HCT116 (cell line): Measurements from ENCODE around the gene RABL3. TPM values are rescaled to one million over a fixed set of nuclear protein-coding genes. Genes with fewer than 3 reads are reported as not detected.

Experiments
- ATAC-seq: fragments of 200-7000 bp; cut with Tn5 transposase; 2 replicates; pipeline ENCODE4 v1.9.1; 2020; ENCODE audit warnings: mild to moderate bottlenecking, moderate library complexity
- BruUV-seq: library from RNA; stranded (reverse); fragments of 400-500 nt; replicated peaks from 2 replicates; lab custom pipeline; 2021; lab: Mats Ljungman, UMichigan
- CTCF ChIA-PET: fragments of 300-600 bp; sonication (Branson Sonifier 250); formaldehyde crosslinking; loops from one replicate; lab custom pipeline; 2021; ENCODE audit warnings: antibody characterized with exemption; lab: Charles Lee
- POLR2A ChIA-PET: fragments of 300-600, 350-600 bp; sonication (Branson Sonifier 250); formaldehyde crosslinking; loops from one replicate; lab custom pipeline; 2021; ENCODE audit warnings: antibody characterized with exemption; lab: Charles Lee
- RAD21 ChIA-PET, 2 experiments: fragments of 300-600 bp; sonication (Branson Sonifier 250); formaldehyde crosslinking; loops; one replicate each; lab custom pipeline; 2023; ENCODE audit warnings: low total read pairs in 2 of 2; ENCODE audit not compliant: uncharacterized antibody in 2 of 2, unreplicated experiment in 2 of 2, low non-redundant PET in 1 of 2; lab: Charles Lee
- DNase-seq: peaks from one replicate; pipeline ENCODE4 v3.0.0-alpha.2; 2010; ENCODE audit warnings: low read depth, low spot score
- H2AFZ ChIP-seq: fragments of 200-600 bp; shearing (Covaris generic), sonication (generic); 2 replicates; pipeline ENCODE4 v1.6.1; 2017; ENCODE audit warnings: low read depth, mixed run types, mixed read lengths, antibody characterized with exemption, low read length; ENCODE audit not compliant: poor library complexity, severe bottlenecking
- H3K27ac ChIP-seq: 2 replicates; pipeline ENCODE4 v1.5.1; 2012; ENCODE audit warnings: low read depth, low read length
- H3K27me3 ChIP-seq: fragments of 200-600 bp; sonication (generic); 2 replicates; pipeline ENCODE4 v1.6.1; 2016; ENCODE audit warnings: mixed run types, low read length, mixed read lengths; ENCODE audit not compliant: insufficient read depth
- H3K36me3 ChIP-seq, 2 experiments: fragments of 200-500 bp in 1 of 2; fragments of 200-600 bp in 1 of 2; sonication (Bioruptor generic) in 1 of 2; sonication (generic) in 1 of 2; 2 replicates each; pipeline versions ENCODE4 v1.5.1 to v1.6.1; 2014 to 2016; ENCODE audit warnings: low read length in 2 of 2, inconsistent platforms in 1 of 2, mixed read lengths in 1 of 2, mixed run types in 1 of 2; ENCODE audit not compliant: insufficient read depth in 2 of 2, control insufficient read depth in 1 of 2
- H3K4me1 ChIP-seq, 2 experiments: fragments of 200-600 bp in 1 of 2; sonication (generic) in 1 of 2; 2 replicates each; pipeline versions ENCODE4 v1.5.1 to v1.6.1; 2012 to 2017; ENCODE audit warnings: low read length in 2 of 2, inconsistent platforms in 1 of 2, mild to moderate bottlenecking in 1 of 2, mixed read lengths in 1 of 2, mixed run types in 1 of 2, moderate library complexity in 1 of 2; ENCODE audit not compliant: insufficient read depth in 2 of 2, control insufficient read depth in 1 of 2
- H3K4me2 ChIP-seq: fragments of 200-600 bp; sonication (generic); 2 replicates; pipeline ENCODE4 v1.6.1; 2017; ENCODE audit warnings: mixed run types, low read length, mixed read lengths
- H3K4me3 ChIP-seq, 2 experiments: fragments of 200-600 bp in 1 of 2; sonication (generic) in 1 of 2; replicated peaks in 1 of 2; 2 replicates each; pipeline ENCODE4 v1.5.1; 2011 to 2016; ENCODE audit warnings: low read length in 2 of 2, control low read depth in 1 of 2, low read depth in 1 of 2, mild to moderate bottlenecking in 1 of 2, mixed read lengths in 1 of 2, mixed run types in 1 of 2
- H3K79me2 ChIP-seq: fragments of 200-600 bp; sonication (generic); 2 replicates; pipeline ENCODE4 v1.6.1; 2017; ENCODE audit warnings: mild to moderate bottlenecking, mixed run types, low read length, moderate library complexity, mixed read lengths; ENCODE audit not compliant: insufficient read depth
- H3K9ac ChIP-seq: fragments of 200-600 bp; sonication (generic); 2 replicates; pipeline ENCODE4 v1.6.1; 2016; ENCODE audit warnings: low read length, mixed read lengths
- H3K9me2 ChIP-seq: fragments of 200-600 bp; sonication (generic), shearing (Covaris generic); 2 replicates; pipeline ENCODE4 v1.6.1; 2017; ENCODE audit warnings: mixed run types, mild to moderate bottlenecking, moderate library complexity; ENCODE audit not compliant: insufficient read depth
- H3K9me3 ChIP-seq, 2 experiments: fragments of 200-500 bp in 1 of 2; fragments of 200-600 bp in 1 of 2; sonication (Bioruptor generic) in 1 of 2; sonication (generic) in 1 of 2; 2 replicates each; pipeline ENCODE4 v1.6.1; 2014 to 2017; ENCODE audit warnings: low read length in 2 of 2, mixed read lengths in 2 of 2, inconsistent platforms in 1 of 2, low read depth in 1 of 2, mild to moderate bottlenecking in 1 of 2, mixed run types in 1 of 2, moderate library complexity in 1 of 2; ENCODE audit not compliant: control insufficient read depth in 1 of 2, insufficient read depth in 1 of 2
- H4K20me1 ChIP-seq: fragments of 200-600 bp; sonication (generic), shearing (Covaris generic); 2 replicates; pipeline ENCODE4 v1.6.1; 2017; ENCODE audit warnings: mixed run types, mild to moderate bottlenecking, moderate library complexity; ENCODE audit not compliant: insufficient read depth
- CEBPB ChIP-seq: IDR thresholded peaks from 2 replicates; pipeline ENCODE4 v1.6.1; 2012; ENCODE audit warnings: low read depth
- EGR1 ChIP-seq: IDR thresholded peaks from 2 replicates; pipeline ENCODE4 v1.6.1; 2012; ENCODE audit warnings: low read depth
- EZH2 ChIP-seq: fragments of 200-600 bp; sonication (generic); IDR thresholded peaks from 2 replicates; pipeline ENCODE4 v1.6.1; 2017; ENCODE audit warnings: antibody characterized with exemption, mixed run types
- FOSL1 ChIP-seq: IDR thresholded peaks from 2 replicates; pipeline ENCODE4 v1.6.1; 2012; ENCODE audit warnings: low read depth
- SRF ChIP-seq: IDR thresholded peaks from 2 replicates; pipeline ENCODE4 v1.6.1; 2012; ENCODE audit warnings: low read depth
- ZNF274 ChIP-seq: fragments of 200-500 bp; sonication (Bioruptor generic); IDR thresholded peaks from 2 replicates; pipeline ENCODE4 v1.6.1; 2014; ENCODE audit warnings: mild to moderate bottlenecking, low read depth, low read length, inconsistent platforms
- intact Hi-C: fragments of 100-400 bp; cut with micrococcal nuclease; formaldehyde crosslinking; loops from 2 replicates; pipeline ENCODE4 v1.10.0; 2022
- total RNA-seq: library from RNA; stranded (reverse); gene quantifications from one replicate; pipeline ENCODE4 v1.2.1, GENCODE V29; 2021; ENCODE audit not compliant: unreplicated experiment
- TF ChIP-seq, protein P1 (sequence below): IDR thresholded peaks from 2 replicates; pipeline ENCODE4 v1.6.1; 2012; ENCODE audit warnings: low read depth
- TF ChIP-seq, protein P2 (sequence below): IDR thresholded peaks from 2 replicates; pipeline ENCODE4 v1.6.1; 2011; ENCODE audit warnings: mild to moderate bottlenecking, low read length, moderate library complexity; ENCODE audit not compliant: insufficient replicate concordance; ENCODE audit errors: extremely low read depth

The RABL3 gene
- total RNA-seq, 1 experiment from 2014 or later: 23.8 TPM

DNA sequence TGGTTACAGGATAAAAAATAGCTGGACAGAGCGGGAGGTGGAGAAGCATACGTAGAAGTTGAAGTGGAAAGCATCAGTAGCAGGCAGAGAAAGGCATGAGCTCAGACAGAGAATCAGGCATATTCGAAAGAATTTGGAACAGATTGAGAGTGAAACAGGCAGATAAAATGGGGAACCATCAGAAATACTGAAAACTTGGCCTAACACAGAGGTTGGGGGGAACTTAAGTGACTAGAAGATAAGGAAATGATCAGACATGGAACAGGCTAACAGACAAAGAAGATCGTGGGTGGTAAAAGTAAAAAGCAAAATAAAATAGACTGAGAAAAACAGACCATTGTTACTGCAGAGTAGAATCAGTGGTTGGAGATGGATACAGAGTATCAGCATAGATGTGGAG, 33.1 kb upstream of the RABL3 start:
- H3K9me2 ChIP-seq: no peaks in the 10 kb centered on the region
- POLR2A ChIA-PET: no interaction called here
- RAD21 ChIA-PET: no interaction called here
- peaks cover 4 to 6% of the 10 kb centered on the region in 2 experiments; a peak in 2 of 4 replicates for H3K36me3 ChIP-seq
- no peak for DNase-seq
- no peak overlapping the region for H3K4me2 ChIP-seq
- intact Hi-C loops: no loop called here
- H3K27ac ChIP-seq: no peak overlapping the region
- ATAC-seq: no peak
- no peaks in the 10 kb centered on the region for H3K79me2 ChIP-seq
- no peaks in the 10 kb centered on the region for H3K9me3 ChIP-seq
- H3K4me1 ChIP-seq: peaks cover 0 to 5% of the 10 kb centered on the region in 2 experiments; a peak in 2 of 4 replicates
- H3K9ac ChIP-seq: no peak overlapping the region
- no TSS peak for BruUV-seq
- TF ChIP-seq EZH2 (no peak), EGR1 (no peak), ZNF274 (no peak), CEBPB (no peak), SRF (no peak), FOSL1 (no peak)
- TF ChIP-seq, protein P1, sequence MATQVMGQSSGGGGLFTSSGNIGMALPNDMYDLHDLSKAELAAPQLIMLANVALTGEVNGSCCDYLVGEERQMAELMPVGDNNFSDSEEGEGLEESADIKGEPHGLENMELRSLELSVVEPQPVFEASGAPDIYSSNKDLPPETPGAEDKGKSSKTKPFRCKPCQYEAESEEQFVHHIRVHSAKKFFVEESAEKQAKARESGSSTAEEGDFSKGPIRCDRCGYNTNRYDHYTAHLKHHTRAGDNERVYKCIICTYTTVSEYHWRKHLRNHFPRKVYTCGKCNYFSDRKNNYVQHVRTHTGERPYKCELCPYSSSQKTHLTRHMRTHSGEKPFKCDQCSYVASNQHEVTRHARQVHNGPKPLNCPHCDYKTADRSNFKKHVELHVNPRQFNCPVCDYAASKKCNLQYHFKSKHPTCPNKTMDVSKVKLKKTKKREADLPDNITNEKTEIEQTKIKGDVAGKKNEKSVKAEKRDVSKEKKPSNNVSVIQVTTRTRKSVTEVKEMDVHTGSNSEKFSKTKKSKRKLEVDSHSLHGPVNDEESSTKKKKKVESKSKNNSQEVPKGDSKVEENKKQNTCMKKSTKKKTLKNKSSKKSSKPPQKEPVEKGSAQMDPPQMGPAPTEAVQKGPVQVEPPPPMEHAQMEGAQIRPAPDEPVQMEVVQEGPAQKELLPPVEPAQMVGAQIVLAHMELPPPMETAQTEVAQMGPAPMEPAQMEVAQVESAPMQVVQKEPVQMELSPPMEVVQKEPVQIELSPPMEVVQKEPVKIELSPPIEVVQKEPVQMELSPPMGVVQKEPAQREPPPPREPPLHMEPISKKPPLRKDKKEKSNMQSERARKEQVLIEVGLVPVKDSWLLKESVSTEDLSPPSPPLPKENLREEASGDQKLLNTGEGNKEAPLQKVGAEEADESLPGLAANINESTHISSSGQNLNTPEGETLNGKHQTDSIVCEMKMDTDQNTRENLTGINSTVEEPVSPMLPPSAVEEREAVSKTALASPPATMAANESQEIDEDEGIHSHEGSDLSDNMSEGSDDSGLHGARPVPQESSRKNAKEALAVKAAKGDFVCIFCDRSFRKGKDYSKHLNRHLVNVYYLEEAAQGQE: no peak
- TF ChIP-seq, protein P2, sequence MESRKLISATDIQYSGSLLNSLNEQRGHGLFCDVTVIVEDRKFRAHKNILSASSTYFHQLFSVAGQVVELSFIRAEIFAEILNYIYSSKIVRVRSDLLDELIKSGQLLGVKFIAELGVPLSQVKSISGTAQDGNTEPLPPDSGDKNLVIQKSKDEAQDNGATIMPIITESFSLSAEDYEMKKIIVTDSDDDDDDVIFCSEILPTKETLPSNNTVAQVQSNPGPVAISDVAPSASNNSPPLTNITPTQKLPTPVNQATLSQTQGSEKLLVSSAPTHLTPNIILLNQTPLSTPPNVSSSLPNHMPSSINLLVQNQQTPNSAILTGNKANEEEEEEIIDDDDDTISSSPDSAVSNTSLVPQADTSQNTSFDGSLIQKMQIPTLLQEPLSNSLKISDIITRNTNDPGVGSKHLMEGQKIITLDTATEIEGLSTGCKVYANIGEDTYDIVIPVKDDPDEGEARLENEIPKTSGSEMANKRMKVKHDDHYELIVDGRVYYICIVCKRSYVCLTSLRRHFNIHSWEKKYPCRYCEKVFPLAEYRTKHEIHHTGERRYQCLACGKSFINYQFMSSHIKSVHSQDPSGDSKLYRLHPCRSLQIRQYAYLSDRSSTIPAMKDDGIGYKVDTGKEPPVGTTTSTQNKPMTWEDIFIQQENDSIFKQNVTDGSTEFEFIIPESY: no peak
- H4K20me1 ChIP-seq: no peaks in the 10 kb centered on the region
- no peak overlapping the region for H2AFZ ChIP-seq
- H3K27me3 ChIP-seq: no peaks in the 10 kb centered on the region
- CTCF ChIA-PET: no interaction called here
- no peak overlapping the region for H3K4me3 ChIP-seq
